Mononuclear cell (primary cell): ENCODE measurements around the gene ESRRB. TPM values are rescaled to one million over a fixed set of nuclear protein-coding genes. Genes with fewer than 3 reads are reported as not detected.

ENCODE experiments used
- H3K27me3 ChIP-seq: 2 replicates; pipeline ENCODE4 v1.6.0; 2011; ENCODE audit warnings: low read length, control low read depth; ENCODE audit not compliant: insufficient read depth
- H3K4me1 ChIP-seq: 2 replicates; pipeline ENCODE4 v1.5.1; 2011; ENCODE audit warnings: mild to moderate bottlenecking, low read length, control low read depth; ENCODE audit not compliant: insufficient read depth
- H3K4me3 ChIP-seq: 2 replicates; pipeline ENCODE4 v1.5.1; 2011; ENCODE audit warnings: mild to moderate bottlenecking, low read length, moderate library complexity
- H3K9me3 ChIP-seq: 2 replicates; pipeline ENCODE4 v1.5.1; 2011; ENCODE audit warnings: low read depth, mild to moderate bottlenecking, control low read depth, low read length
- total RNA-seq: library from RNA; depleted of rRNA; stranded (reverse); fragments of >200 nt; gene quantifications from one replicate; pipeline ENCODE4 v1.2.3, GENCODE V29; 2012

ESRRB gene
- total RNA-seq, 1 donor: 0.10 TPM

DNA sequence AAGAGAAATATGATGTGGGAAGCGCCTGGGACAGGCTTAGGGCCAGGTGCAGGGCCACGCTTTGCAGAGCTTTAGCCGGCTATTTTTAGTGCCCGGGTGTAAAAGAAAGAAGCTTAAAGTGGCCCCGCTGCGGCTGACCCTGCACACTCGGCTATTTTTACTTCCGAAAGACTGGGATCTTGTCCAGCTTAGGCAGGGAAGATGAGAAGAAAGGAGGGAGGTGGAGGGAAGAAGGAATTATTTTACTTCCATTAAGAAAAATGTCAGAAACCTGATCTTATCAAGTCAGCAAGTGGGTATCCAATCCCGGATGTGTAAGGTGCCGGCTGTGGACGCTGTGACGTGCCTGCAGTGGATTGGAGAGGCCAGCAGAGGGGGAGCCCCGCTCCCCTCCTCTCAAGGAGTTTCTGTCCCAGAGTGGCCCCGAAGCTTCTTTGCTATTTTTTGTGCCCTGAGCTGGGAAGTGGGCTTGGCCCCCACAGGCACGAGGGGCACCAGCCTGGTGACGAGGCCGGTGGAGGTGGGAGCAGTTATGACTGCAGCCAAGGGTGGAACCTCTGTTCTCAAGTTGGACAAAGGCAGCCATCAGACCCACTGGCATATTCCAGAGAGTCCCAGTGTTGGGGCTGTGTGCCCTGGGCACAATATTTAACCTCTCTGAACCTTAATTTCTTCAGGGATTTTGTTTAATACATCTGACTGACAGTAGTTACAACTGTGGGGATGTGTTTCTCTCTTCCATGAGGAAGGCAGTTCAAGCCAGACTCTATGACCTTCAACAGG is 97.7 kb downstream of the ESRRB start:
- no peaks in the 10 kb centered on the region for H3K9me3 ChIP-seq
- no peak overlapping the region for H3K4me3 ChIP-seq
- H3K4me1 ChIP-seq: no peaks in the 10 kb centered on the region
- H3K27me3 ChIP-seq: no peaks in the 10 kb centered on the region

DNA sequence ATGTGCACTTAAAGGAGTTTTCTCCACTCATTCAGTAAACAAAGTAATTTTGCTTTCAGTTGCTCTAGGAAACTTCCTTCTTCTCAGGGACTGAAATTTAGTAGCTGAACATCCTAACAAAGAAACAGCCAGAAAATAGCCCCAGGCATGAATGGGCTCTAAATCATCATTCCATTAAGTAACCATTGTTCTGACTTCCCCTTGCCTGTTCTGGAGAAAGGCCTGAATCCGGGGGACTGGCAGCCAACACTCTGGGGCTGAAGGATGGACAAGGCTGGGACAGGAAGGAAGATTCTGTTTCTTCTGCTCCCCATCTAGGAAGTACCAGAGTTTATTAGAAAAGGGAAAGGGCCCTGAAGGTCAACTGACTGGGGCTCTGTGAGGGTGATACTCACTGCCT is 104.5 kb downstream of the ESRRB start:
- no peak overlapping the region for H3K4me3 ChIP-seq
- no peaks in the 10 kb centered on the region for H3K27me3 ChIP-seq
- H3K9me3 ChIP-seq: no peaks in the 10 kb centered on the region
- H3K4me1 ChIP-seq: no peaks in the 10 kb centered on the region

DNA sequence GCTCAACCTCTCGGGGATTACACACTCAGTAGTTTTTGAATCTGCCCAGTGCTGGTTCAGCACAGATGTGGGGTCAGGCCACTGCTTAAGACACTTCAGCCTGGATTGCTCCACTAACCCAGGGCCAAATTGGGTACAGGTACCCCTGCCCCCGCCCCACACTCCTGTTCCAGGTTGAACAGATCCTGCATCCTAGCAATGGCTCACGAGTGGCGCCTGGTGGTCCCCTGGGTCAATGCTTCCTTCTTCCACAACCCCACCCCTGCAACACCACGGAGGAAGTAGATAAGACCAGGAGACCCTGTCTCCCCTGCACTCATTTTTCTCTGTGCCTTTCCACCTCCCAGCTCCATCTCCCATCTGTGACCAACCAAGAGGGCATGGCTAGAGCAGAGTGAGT is 108.4 kb downstream of the ESRRB start:
- Histone ChIP-seq H3K9me3 (no peaks in the 10 kb centered on the region), H3K4me1 (no peaks in the 10 kb centered on the region), H3K4me3 (no peak overlapping the region), H3K27me3 (no peaks in the 10 kb centered on the region)

DNA sequence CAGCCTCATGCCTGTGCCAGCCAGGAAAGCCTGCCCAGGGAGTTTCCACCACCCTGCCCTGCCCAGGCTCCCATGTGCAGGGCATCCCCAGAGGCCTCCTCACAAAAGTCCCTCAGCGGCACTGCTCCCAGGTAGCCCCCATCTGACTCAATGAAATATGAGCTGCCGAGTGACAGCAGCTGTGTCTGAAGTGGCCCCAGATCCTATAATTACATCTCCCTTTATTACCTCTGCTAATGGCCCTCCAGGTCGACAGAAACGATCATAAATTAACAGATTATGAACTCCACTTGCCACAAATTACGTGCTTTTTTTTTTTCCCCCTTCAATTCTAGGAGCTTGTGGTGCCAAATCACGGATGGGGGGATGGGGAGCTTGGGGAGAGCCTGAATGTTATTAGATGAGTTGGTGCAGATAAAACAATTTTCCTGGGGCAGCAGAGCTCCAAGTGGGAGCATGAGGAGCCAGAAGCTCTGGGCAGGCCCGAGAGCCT is 110.4 kb downstream of the ESRRB start:
- Histone ChIP-seq H3K9me3 (no peaks in the 10 kb centered on the region), H3K27me3 (no peaks in the 10 kb centered on the region), H3K4me1 (no peaks in the 10 kb centered on the region), H3K4me3 (no peak overlapping the region)

DNA sequence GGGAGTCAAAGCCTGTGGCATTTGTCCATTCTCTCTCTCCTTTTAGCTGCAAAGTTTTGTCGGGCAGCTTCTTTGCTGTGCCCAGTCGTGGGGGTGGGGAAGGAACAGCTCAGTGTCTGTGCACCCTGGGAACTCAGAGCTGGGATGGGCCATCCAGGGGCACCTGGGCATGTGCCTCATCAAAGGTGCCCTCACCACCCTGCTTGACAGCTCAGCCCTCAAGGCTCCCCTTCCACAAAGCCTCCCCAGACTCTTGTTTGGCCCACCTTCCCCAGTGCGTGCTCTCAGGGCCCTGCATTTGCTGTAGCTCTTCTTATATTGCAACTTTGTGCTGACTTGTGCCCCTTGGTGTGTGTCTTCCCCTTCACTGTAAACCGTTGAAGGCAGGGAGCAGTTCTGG is 112.6 kb downstream of the ESRRB start:
- Histone ChIP-seq H3K4me1 (no peaks in the 10 kb centered on the region), H3K9me3 (no peaks in the 10 kb centered on the region), H3K27me3 (no peaks in the 10 kb centered on the region), H3K4me3 (no peak overlapping the region)

DNA sequence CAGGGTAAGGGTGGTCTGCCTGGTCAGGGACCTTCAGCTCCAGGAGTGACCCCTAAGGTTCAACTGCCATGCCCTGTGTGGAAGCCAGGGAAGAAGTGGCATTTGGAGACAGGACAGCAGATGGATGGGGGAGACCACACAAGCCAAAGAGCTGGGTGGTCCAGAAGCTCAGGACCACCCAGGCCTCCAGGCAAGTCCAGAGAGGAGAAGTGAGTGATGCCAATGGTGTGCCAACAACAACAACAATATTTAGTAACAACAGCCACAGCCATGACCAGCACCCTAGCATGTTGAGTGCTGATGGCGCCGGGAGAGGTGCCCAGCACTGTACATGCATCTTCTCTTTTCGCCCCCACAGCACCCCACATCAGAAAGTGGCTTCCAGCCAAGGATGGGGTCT is 113.7 kb downstream of the ESRRB start:
- Histone ChIP-seq H3K4me1 (no peaks in the 10 kb centered on the region), H3K9me3 (no peaks in the 10 kb centered on the region), H3K4me3 (no peak overlapping the region), H3K27me3 (no peaks in the 10 kb centered on the region)

DNA sequence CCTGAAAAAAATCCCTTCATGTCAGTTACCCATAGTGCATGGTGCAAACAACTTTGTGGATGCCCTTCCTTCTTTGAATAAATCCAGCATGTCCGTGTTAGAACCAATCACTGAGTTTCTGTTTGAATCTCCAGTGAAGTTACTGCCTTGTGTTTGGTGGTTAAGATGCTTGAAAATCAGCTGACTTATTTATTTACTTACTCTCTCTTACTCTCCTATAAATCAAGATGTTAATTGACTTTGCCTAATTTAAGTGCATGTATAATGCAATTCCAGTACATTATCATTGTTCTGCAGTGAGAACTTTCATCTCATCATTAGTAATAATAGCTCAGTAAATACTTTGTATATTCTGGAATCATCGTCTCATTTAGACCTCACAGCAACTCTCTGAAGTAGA is 114.2 kb downstream of the ESRRB start:
- H3K9me3 ChIP-seq: no peaks in the 10 kb centered on the region
- no peaks in the 10 kb centered on the region for H3K4me1 ChIP-seq
- no peak overlapping the region for H3K4me3 ChIP-seq
- no peaks in the 10 kb centered on the region for H3K27me3 ChIP-seq

DNA sequence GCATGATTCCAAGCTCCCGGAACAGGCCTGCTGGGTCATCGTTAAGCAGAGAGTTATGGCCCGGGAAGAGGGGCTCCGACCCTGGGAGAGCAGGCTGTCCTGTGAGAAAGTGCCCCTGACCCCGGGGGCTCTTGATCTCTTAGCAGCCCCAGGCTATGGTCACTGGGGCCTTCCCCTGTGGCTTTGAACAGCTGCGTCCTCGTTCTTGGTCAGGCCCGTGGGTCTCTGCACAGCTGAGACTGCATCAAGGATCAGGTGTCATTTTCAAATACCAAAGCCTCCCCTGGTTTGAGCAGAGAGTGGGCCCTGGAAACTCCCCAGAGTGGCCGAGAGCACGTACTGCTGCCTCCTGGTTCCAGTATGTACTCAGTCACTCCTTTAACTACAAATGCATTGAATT is 114.8 kb downstream of the ESRRB start:
- Histone ChIP-seq H3K4me3 (no peak overlapping the region), H3K9me3 (no peaks in the 10 kb centered on the region), H3K4me1 (no peaks in the 10 kb centered on the region), H3K27me3 (no peaks in the 10 kb centered on the region)

DNA sequence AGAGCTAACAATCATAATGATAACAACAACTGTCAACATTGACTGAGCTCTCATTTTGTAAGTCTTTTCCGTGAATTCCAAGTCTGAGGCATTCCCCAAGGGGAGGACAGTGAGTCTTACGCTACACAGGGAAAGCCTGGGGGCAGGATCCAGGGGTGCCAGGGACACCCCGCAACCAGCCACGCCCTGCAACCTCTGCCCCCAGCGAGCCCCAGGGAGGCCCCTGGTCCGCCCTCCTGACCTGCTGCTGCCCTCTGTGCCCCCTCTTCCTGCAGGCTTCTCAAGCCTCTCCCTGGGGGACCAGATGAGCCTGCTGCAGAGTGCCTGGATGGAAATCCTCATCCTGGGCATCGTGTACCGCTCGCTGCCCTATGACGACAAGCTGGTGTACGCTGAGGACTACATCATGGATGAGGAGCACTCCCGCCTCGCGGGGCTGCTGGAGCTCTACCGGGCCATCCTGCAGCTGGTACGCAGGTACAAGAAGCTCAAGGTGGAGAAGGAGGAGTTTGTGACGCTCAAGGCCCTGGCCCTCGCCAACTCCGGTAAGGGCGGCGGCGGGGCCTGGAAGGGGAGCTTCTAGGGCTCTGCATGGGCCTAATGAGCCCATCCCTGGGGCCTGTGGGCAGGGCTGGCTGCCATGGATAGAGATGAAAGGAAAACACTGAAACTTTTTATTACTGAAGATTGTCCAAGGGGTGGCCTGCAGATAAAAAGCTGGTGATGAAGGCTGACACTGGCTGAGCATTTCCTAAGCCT is 115.4 kb downstream of the ESRRB start:
- Histone ChIP-seq H3K9me3 (no peaks in the 10 kb centered on the region), H3K4me3 (no peak overlapping the region), H3K4me1 (no peaks in the 10 kb centered on the region), H3K27me3 (no peaks in the 10 kb centered on the region)

DNA sequence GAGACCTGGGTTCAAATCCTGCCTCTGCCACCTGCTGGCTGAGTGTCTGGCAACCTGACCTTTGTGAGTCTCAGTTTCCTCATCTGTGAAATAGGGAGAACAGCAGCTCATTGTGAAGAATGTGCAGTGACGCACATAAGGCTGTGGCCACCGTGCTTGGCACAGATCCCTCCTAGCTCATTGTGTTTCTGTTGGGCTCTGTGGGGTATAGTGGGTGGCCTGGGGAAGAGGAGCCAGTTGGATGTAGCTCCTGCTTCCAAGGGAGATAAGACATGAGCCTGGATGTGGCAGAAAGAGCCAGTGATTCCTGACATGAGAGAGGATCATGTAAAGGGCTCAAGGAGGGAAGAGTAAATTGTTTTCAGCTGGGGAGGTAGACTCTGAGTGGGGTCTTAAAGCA is 120.0 kb downstream of the ESRRB start:
- H3K4me3 ChIP-seq: no peak overlapping the region
- no peaks in the 10 kb centered on the region for H3K4me1 ChIP-seq
- no peaks in the 10 kb centered on the region for H3K27me3 ChIP-seq
- H3K9me3 ChIP-seq: no peaks in the 10 kb centered on the region

DNA sequence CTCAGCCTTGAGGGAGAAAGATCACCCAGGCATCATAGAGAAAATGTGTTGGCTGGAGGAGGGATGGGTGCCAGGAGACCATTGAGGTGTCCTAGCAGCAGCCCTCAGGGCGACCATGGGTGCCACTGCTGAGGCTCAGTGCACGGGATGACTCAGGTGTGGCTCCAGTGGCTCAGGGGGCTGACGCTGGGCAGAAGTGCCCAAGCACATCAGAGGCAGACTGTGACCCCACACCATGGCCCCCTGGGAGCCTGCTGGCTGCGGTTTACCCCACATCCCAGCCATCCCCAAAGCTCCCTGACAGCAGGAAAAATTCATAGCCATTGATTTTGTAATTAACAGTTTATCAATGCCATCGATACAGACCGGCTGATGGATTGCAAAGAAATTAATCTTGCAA is 120.7 kb downstream of the ESRRB start:
- no peaks in the 10 kb centered on the region for H3K4me1 ChIP-seq
- H3K4me3 ChIP-seq: no peak overlapping the region
- H3K27me3 ChIP-seq: no peaks in the 10 kb centered on the region
- no peaks in the 10 kb centered on the region for H3K9me3 ChIP-seq

DNA sequence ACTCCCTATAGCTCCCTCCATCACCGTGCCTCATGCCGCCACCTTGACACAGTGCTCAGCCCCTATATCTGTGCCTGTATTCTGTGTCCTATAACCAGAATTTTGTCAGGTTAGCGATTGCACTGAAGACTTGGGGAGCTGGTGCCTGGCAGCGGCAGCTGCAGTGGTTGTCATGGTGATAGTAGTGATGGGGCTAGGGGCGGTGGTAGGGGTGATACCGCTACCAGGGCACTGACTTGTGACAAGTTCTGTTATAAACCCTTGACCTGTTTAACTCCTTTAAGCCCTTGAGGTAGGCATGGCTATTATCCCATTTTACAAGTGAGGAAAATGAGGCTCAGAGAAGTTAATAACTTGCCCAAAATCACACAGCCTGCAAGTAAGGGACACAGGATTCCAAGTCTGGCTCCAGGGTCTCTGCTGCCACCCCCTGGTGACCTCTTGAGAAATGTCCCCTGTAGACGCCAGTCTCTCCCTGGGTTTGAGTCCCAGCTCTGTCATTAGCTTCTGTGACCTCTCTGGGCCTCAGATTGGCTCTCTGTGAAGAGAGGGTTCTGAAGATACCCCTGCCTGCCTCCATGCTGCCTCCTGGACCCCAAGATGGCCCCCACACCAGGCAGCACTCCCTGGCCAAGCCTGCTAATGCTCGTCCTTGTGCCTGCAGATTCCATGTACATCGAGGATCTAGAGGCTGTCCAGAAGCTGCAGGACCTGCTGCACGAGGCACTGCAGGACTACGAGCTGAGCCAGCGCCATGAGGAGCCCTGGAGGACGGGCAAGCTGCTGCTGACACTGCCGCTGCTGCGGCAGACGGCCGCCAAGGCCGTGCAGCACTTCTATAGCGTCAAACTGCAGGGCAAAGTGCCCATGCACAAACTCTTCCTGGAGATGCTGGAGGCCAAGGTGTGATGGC is 121.9 kb downstream of the ESRRB start:
- H3K4me1 ChIP-seq: no peaks in the 10 kb centered on the region
- no peaks in the 10 kb centered on the region for H3K27me3 ChIP-seq
- H3K4me3 ChIP-seq: no peak overlapping the region
- no peaks in the 10 kb centered on the region for H3K9me3 ChIP-seq

DNA sequence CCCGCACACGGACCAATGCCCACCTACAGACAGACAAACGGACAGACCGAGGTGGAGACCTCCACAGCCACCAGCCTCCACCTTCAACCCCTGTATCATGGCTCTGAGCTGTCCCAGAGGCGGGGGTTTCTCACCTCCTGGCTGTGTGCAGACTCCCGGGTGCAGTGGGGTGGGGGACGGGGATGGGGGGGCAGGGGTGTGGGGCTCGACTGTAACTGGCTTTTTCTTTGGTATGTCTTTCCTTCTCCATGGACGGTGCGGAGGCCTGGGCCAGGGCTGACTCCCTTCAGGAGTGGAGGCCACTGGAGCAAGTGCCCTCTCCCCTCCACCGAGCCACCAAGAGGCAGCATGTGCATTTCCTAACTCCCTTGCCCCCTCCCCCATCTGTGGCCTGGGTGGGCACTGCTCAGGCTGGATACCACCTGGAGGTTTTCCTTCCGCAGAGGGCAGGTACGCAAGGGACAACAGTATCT is 122.6 kb downstream of the ESRRB start:
- Histone ChIP-seq H3K9me3 (no peaks in the 10 kb centered on the region), H3K4me1 (no peaks in the 10 kb centered on the region), H3K27me3 (no peaks in the 10 kb centered on the region), H3K4me3 (no peak overlapping the region)

DNA sequence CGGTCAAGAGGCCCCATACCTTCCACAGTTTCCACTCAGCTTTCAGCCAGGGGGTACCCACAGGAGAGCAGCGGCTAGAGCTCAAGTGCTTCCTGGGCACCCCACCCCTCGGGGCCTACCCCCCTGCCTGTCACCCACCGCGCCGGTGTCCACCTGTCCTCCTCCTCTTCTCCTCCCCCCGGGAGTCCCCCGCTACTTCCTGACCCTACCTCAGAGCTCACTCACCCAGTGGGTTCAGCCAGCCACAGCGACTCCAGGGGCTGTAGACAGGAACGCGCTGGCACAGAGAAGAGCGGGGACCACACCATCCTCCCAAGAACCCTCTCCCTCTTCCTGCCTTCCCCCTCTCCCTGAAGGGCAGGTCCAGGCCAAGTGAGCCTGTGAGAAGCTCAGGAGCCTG is 123.0 kb downstream of the ESRRB start:
- H3K27me3 ChIP-seq: no peaks in the 10 kb centered on the region
- H3K4me1 ChIP-seq: no peaks in the 10 kb centered on the region
- no peaks in the 10 kb centered on the region for H3K9me3 ChIP-seq
- no peak overlapping the region for H3K4me3 ChIP-seq

DNA sequence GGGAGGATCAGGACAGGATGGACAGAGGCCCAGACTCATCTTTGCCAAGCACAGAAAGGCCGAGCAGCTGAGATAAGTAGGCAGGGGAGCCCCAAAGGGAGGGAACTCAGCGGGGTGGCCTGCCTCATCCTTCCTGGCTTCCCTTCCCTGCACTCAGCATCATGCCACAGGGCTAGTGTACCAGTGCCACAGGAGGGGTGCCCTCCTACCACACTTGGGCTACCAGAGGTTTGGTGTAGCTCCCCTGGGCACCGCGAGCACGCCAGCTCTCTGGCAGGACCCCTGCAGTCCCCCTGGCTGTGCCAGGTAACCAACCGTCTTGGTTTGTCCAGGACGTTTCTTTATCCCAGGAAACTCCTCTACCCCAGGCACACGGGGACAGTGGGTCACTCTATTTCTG is 123.5 kb downstream of the ESRRB start:
- Histone ChIP-seq H3K9me3 (no peaks in the 10 kb centered on the region), H3K4me3 (no peak overlapping the region), H3K27me3 (no peaks in the 10 kb centered on the region), H3K4me1 (no peaks in the 10 kb centered on the region)
